GM12878 (cell line): ENCODE results near the gene TOMM20. TPM values are rescaled to one million over a fixed set of nuclear protein-coding genes. Genes with fewer than 3 reads are reported as not detected.

Experiments
- ATAC-seq: fragments of 200-7000 bp; cut with Tn5 transposase; 3 replicates; pipeline ENCODE4 v1.9.1; 2020; ENCODE audit warnings: mild to moderate bottlenecking, moderate library complexity
- BruUV-seq: library from RNA; stranded (reverse); fragments of 400-500 nt; replicated peaks from 2 replicates; lab custom pipeline; 2021; lab: Mats Ljungman, UMichigan
- CTCF ChIA-PET: fragments of 300-600 bp; sonication (Branson Sonifier 250); formaldehyde crosslinking; extraction: SDS; loops from one replicate; lab custom pipeline; 2021; ENCODE audit warnings: inconsistent platforms; lab: Yijun Ruan, JAX
- POLR2A ChIA-PET: fragments of 350-600 bp; formaldehyde crosslinking; extraction: SDS; loops from one replicate; lab custom pipeline; 2021; ENCODE audit warnings: inconsistent platforms; lab: Charles Lee
- RAD21 ChIA-PET: fragments of 300-600 bp; sonication (Branson Sonifier 250); formaldehyde crosslinking; loops from one replicate; lab custom pipeline; 2023; ENCODE audit warnings: antibody characterized with exemption; ENCODE audit not compliant: unreplicated experiment; lab: Charles Lee
- SMC1A ChIA-PET: fragments of 300-600 bp; sonication (Branson Sonifier 250); formaldehyde crosslinking; loops from one replicate; lab custom pipeline; 2023; ENCODE audit not compliant: unreplicated experiment, uncharacterized antibody; lab: Charles Lee
- DNase-seq: peaks from one replicate; pipeline ENCODE4 v3.0.0-alpha.2; 2011; ENCODE audit warnings: low read depth, low spot score
- FAIRE-seq: peaks from 3 replicates; lab custom pipeline; 2011; peaks lifted over from hg19 to GRCh38; lab: Jason Lieb, UNC
- H2AFZ ChIP-seq: 2 replicates; pipeline ENCODE4 v1.6.0; 2011; ENCODE audit warnings: low read depth, low read length, control low read depth; ENCODE audit not compliant: control insufficient read depth
- H3K27ac ChIP-seq: 2 replicates; pipeline ENCODE4 v1.5.1; 2011; ENCODE audit warnings: control low read depth; ENCODE audit not compliant: control insufficient read depth, insufficient read depth
- H3K27me3 ChIP-seq, 2 experiments: replicated peaks in 1 of 2; 2 replicates each; pipeline versions ENCODE4 v1.6.0 to v1.6.1; 2011; ENCODE audit warnings: low read length in 1 of 2; ENCODE audit not compliant: control insufficient read depth in 2 of 2, insufficient read depth in 2 of 2
- H3K36me3 ChIP-seq, 2 experiments: 2 replicates each; pipeline ENCODE4 v1.5.1; 2011; ENCODE audit warnings: low read length in 1 of 2; ENCODE audit not compliant: control insufficient read depth in 2 of 2, insufficient read depth in 2 of 2
- H3K4me1 ChIP-seq: 2 replicates; pipeline ENCODE4 v1.6.1; 2011; ENCODE audit warnings: mild to moderate bottlenecking, low read length, moderate library complexity, mixed read lengths; ENCODE audit not compliant: control insufficient read depth, insufficient read depth
- H3K4me2 ChIP-seq: 2 replicates; pipeline ENCODE4 v1.6.0; 2011; ENCODE audit warnings: control low read depth; ENCODE audit not compliant: control insufficient read depth, insufficient read depth
- H3K4me3 ChIP-seq: fragments of 200-600 bp; sonication (generic); 2 replicates; pipeline ENCODE4 v1.5.1; 2016
- H3K79me2 ChIP-seq: 2 replicates; pipeline ENCODE4 v1.6.0; 2011; ENCODE audit warnings: low read length; ENCODE audit not compliant: control insufficient read depth, insufficient read depth
- H3K9ac ChIP-seq: 2 replicates; pipeline ENCODE4 v1.8.0; 2011; ENCODE audit warnings: low read length, control low read depth, mixed read lengths; ENCODE audit not compliant: control insufficient read depth, insufficient read depth
- H3K9me3 ChIP-seq: replicated peaks from 3 replicates; pipeline ENCODE4 v1.5.1; 2011; ENCODE audit warnings: mild to moderate bottlenecking, low read length; ENCODE audit not compliant: control insufficient read depth, insufficient read depth
- H4K20me1 ChIP-seq: 2 replicates; pipeline ENCODE4 v1.6.0; 2011; ENCODE audit not compliant: control insufficient read depth, insufficient read depth
- BACH1 ChIP-seq: fragments of 450-650 bp; IDR thresholded peaks from 2 replicates; pipeline ENCODE4 v1.6.1; 2017; ENCODE audit warnings: mild to moderate bottlenecking, borderline replicate concordance
- BCL3 ChIP-seq: IDR thresholded peaks from 2 replicates; pipeline ENCODE4 v1.6.1; 2011; ENCODE audit warnings: borderline replicate concordance, low read depth, mild to moderate bottlenecking, moderate library complexity, low read length; ENCODE audit not compliant: insufficient read depth, poor library complexity, severe bottlenecking
- CBX5 ChIP-seq: sonication (generic); IDR thresholded peaks from 2 replicates; pipeline ENCODE4 v1.6.1; 2016; ENCODE audit warnings: low read depth, moderate library complexity, mild to moderate bottlenecking, inconsistent platforms
- E2F8 ChIP-seq: fragments of 450-650 bp; IDR thresholded peaks from 2 replicates; pipeline ENCODE4 v1.6.1; 2018; ENCODE audit warnings: mild to moderate bottlenecking, low read depth, moderate library complexity; ENCODE audit not compliant: partially characterized antibody
- KLF5 ChIP-seq: fragments of 450-650 bp; IDR thresholded peaks from 2 replicates; pipeline ENCODE4 v1.6.1; 2014; ENCODE audit warnings: mild to moderate bottlenecking; ENCODE audit not compliant: partially characterized antibody
- LARP7 ChIP-seq: fragments of 450-650 bp; IDR thresholded peaks from 2 replicates; pipeline ENCODE4 v1.6.1; 2017; ENCODE audit warnings: mild to moderate bottlenecking
- NRF1 ChIP-seq: conservative IDR thresholded peaks from 2 replicates; pipeline ENCODE4 v1.6.1; 2011; ENCODE audit warnings: mild to moderate bottlenecking, low read depth, low read length, improper control_type of control experiment
- PRDM15 ChIP-seq: fragments of 450-650 bp; formaldehyde crosslinking; IDR thresholded peaks from 2 replicates; pipeline ENCODE4 v1.4.0; 2020; ENCODE audit warnings: mild to moderate bottlenecking, moderate library complexity
- RB1 ChIP-seq: fragments of 450-650 bp; formaldehyde crosslinking; IDR thresholded peaks from 2 replicates; pipeline ENCODE4 v1.6.1; 2017; ENCODE audit warnings: mild to moderate bottlenecking, borderline replicate concordance
- SREBF2 ChIP-seq: IDR thresholded peaks from 2 replicates; pipeline ENCODE4 v1.6.1; 2012; ENCODE audit warnings: mild to moderate bottlenecking, low read length
- STAT1 ChIP-seq: fragments of 450-650 bp; conservative IDR thresholded peaks from 2 replicates; pipeline ENCODE4 v1.6.1; 2014; ENCODE audit warnings: antibody characterized with exemption, mild to moderate bottlenecking
- TCF3 ChIP-seq: IDR thresholded peaks from 2 replicates; pipeline ENCODE4 v1.6.1; 2012; ENCODE audit warnings: low read depth, mild to moderate bottlenecking, low read length, borderline replicate concordance; ENCODE audit not compliant: insufficient read depth
- WGBS: methylation state at CpG from one replicate; pipeline ENCODE4 v1.1.6; 2016; ENCODE audit warnings: low lambda C conversion rate; ENCODE audit not compliant: insufficient replicate concordance, insufficient coverage; ENCODE audit errors: missing lambda C conversion rate; 5-methylcytosine and 5-hydroxymethylcytosine counted together
- in situ Hi-C: fragments of 300-500 bp; cut with MboI; formaldehyde crosslinking; loops from 9 replicates; pipeline ENCODE4 v1.14.3; 2018; ENCODE audit warnings: mixed read lengths
- intact Hi-C: fragments of 100-400 bp; cut with micrococcal nuclease; formaldehyde crosslinking; loops from one replicate; pipeline ENCODE4 v1.14.2; 2022; ENCODE audit not compliant: unreplicated experiment
- polyA plus RNA-seq, 11 experiments: library from polyadenylated mRNA; depleted of rRNA in 4 of 11; unstranded in 6 of 11; stranded (reverse) in 5 of 11; fragments of >200 nt; fragmentation: Nextera tagmentation in 4 of 11; fragmentation: Illumina TruSeq in 1 of 11; extraction: Ambion mirVana in 4 of 11; extraction: Trizol in 1 of 11; gene quantifications; 1 replicate in 1 of 11; 2 replicates in 10 of 11; pipeline versions ENCODE4 v1.2.1 to v1.2.3, GENCODE V29; 2011 to 2016; ENCODE audit warnings: inconsistent platforms in 2 of 11, missing spikeins in 2 of 11, low read depth in 1 of 11
- total RNA-seq, 4 experiments: library from RNA; depleted of rRNA in 3 of 4; stranded (reverse); fragments of >200 nt in 3 of 4; fragmentation: Illumina TruSeq in 1 of 4; extraction: Trizol in 1 of 4; gene quantifications; 2 replicates each; pipeline versions ENCODE4 v1.2.1 to v1.2.3, GENCODE V29; 2013 to 2021

The TOMM20 gene
- total and polyA plus RNA-seq, 10 of the 15 experiments (the other 5 are each of a cell fraction or from before 2014, with no cell fraction given): 39.8 to 138 (median 70.1) TPM

DNA sequence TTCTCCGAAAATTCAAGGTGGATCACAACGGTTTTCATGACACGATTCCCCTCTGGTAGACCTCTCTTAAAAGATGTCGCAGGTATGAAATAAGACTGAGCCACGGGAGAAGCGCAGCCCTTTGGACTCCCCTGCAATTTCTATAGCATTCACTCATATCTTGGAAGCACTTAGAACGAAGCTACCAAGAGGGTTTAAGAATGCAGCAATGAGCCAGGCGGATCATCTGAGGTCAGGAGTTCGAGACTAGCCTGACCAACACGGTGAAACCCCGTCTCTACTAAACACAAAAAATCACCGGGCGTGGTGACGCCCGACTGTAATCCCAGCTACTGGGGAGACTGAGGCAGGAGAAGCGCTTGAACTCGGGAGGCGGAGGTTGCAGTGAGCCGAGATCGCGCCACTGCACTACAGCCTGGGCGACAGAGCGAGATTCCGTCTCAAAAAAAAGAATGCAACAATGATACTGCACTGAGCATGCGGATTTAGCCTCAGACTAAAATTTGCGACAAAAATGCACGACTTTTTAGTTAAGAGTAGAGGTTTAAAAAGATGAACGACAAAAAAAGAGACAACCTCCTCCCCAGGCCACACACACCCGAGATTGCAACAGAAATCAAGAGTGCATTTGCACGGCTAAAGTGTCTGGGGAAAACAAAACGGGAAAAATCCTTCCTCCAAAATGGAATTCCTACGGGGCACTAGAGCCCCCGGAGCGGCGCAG, 743 bp downstream of the TOMM20 start:
- in situ Hi-C loops: no loop called here
- intact Hi-C loops: loop anchor here (2.0 to 5.0 kb wide), 3 partner anchors 23 to 199 kb away; partner anchors contain the start of genes ARID4B, GGPS1 and RBM34
- under 1% methylated on average over 35 of the region's 35 CpGs for WGBS
- peak; percentile 24 for ATAC-seq
- H3K27ac ChIP-seq: peak overlapping the region; percentile 90
- SMC1A ChIA-PET: interaction anchor here (0.6 to 2.5 kb wide), 7 partner anchors 14 to 369 kb away, joined by 3 to 18 read pairs (median 3); no protein-coding TSS in a partner anchor
- no peak overlapping the region; the same call in 1 of the 2 replicates for H2AFZ ChIP-seq
- peaks cover 1 to 16% of the 10 kb centered on the region in 2 experiments for H3K36me3 ChIP-seq
- peak overlapping the region; percentile 90 for H3K4me3 ChIP-seq
- TF ChIP-seq RB1 (no peak), E2F8 (no peak), BACH1 (no peak), LARP7 (no peak), PRDM15 (no peak), BCL3 (no peak), KLF5 (no peak), CBX5 (no peak), SREBF2 (no peak), TCF3 (no peak), NRF1 (no peak), STAT1 (no peak)
- TF ChIP-seq, all 136 proteins: peak for 0
- Histone ChIP-seq H3K9ac (peak overlapping the region; percentile 94), H3K9me3 (no peaks in the 10 kb centered on the region), H3K4me2 (peak overlapping the region; percentile 87), H3K79me2 (peaks cover 60% of the 10 kb centered on the region), H4K20me1 (no peaks in the 10 kb centered on the region), H3K4me1 (0 out of 2 replicates have a peak, but pooled peaks cover 3% of the 10 kb centered on the region), H3K27me3 (no peaks in the 10 kb centered on the region)
- ChIA-PET POLR2A (interaction anchor here (0.6 to 1.3 kb wide), 3 partner anchors 9 to 33 kb away, joined by 3 to 7 read pairs (median 6); partner anchors contain the start of gene RBM34), RAD21 (interaction anchor here (0.6 to 2.1 kb wide), 3 partner anchors 23 to 289 kb away, joined by 4 to 10 read pairs (median 6); no protein-coding TSS in a partner anchor), CTCF (interaction anchor here (0.5 to 2.1 kb wide), 5 partner anchors 29 to 629 kb away, joined by 3 to 8 read pairs (median 3); no protein-coding TSS in a partner anchor)
- BruUV-seq: no TSS peak
- FAIRE-seq (no peak), DNase-seq (no peak)
